KOPT-K1 (cell line): Measurements from ENCODE around the gene ECHDC3.

Source experiments
- H3K27ac ChIP-seq: fragments of 200-600 bp; sonication (generic); 2 replicates; pipeline ENCODE4 v1.5.1; 2016; ENCODE audit warnings: antibody characterized with exemption, mild to moderate bottlenecking, low read depth, low read length; ENCODE audit not compliant: poor library complexity, severe bottlenecking
- H3K36me3 ChIP-seq: fragments of 200-600 bp; sonication (generic); 2 replicates; pipeline ENCODE4 v1.5.1; 2017; ENCODE audit warnings: antibody characterized with exemption, mild to moderate bottlenecking, low read length, moderate library complexity; ENCODE audit not compliant: insufficient read depth
- H3K9me3 ChIP-seq: fragments of 200-600 bp; sonication (generic); 2 replicates; pipeline ENCODE4 v1.5.1; 2017; ENCODE audit warnings: antibody characterized with exemption, low read length, mild to moderate bottlenecking; ENCODE audit not compliant: insufficient read depth, poor library complexity, severe bottlenecking

The ECHDC3 gene

DNA sequence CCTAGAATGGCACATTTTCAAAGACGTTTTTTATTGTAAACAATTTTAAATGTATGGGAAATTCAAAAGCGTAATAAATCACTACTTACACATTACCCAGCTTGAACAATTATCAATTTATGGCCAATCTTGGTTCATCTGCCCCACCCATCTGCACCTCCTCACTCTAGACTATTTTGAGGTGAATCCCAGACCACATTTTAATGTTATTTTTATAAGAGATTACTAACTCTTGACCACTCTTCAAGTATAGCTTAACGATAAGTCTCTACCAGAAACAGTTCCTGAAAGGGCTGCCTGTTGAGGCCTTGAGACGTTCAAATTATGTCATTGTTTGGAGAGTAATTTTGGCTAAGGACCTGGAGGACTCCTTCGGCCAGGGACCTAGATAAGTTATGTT is 33.2 kb downstream of the ECHDC3 start:
- Histone ChIP-seq H3K9me3 (no peaks in the 10 kb centered on the region), H3K27ac (no peak overlapping the region), H3K36me3 (no peaks in the 10 kb centered on the region)

DNA sequence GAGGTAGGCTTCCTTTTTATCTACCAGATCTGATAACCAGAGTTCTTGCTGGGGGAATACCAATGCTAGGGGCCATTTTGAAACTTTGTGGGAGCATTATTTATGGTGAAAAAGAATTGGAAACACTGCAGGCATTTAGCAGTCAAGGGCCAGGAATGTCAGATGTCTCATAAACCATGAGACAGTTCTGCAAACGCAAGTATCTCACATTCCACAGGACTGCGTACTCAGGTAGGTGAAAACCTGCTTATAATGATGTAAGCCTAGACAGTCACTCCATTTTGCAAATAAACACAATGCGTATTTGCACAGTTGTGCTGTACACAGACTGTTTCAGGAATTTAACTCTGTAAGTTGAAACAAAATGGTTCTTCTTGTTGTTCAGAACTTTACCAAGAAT is 33.9 kb downstream of the ECHDC3 start:
- Histone ChIP-seq H3K9me3 (no peaks in the 10 kb centered on the region), H3K36me3 (no peaks in the 10 kb centered on the region), H3K27ac (no peak overlapping the region)

DNA sequence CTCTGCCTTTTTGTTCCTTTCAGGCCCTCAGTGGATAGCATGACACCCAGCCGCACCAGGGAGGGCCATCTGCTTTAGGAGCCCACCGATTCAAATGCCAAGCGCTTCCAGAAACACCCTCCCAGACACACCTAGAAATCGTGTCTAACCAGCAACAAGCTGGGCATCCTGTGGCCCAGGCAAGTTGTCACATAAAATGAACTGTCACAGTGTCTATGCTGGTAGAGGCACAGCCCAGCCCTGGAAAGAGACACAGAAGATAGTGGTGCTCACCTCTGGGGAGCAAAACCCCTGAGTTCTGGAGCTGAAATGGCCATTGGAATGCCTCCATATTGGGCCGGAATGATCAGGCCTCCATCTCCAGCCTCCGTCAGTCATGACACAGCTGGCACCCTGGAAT is 38.9 kb downstream of the ECHDC3 start:
- Histone ChIP-seq H3K9me3 (no peaks in the 10 kb centered on the region), H3K36me3 (no peaks in the 10 kb centered on the region), H3K27ac (no peak overlapping the region)

DNA sequence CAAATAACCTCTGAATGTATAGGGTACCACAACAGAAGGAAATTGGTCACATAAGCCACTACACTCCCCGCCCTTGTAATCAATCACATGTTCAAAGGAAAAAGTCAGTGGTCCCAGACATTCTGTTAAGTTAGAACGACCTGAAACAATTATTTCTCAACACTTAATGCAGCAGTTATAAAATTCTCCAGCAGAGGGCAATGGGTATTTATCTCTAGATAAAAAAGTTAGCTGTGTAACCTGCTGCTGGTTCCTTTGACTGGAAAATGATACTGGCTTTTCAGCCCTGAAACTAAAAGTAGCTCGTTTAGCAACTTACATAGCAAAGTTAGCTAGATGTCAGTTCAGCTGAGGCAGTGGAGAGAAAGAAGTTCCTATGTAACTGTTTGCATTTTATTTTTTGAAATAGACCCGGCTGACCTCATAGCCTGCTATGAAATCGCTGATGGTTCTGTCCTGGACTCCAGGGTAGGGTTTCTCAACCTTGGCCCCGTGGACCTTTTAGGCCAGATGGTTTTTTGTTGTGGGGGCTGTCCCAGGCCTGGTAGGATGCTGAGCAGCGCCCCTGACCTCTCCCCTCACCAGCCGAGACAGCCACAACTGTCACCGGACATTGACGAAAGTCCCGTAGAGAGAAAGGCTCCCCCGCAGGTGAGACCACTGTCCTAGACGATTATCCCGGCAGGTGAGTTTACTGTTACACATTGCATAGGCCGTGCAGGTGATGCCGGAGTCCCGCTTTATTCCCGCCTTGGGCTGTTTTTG is 40.8 kb downstream of the ECHDC3 start:
- H3K9me3 ChIP-seq = no peaks in the 10 kb centered on the region
- H3K27ac ChIP-seq = no peak overlapping the region
- no peaks in the 10 kb centered on the region for H3K36me3 ChIP-seq

DNA sequence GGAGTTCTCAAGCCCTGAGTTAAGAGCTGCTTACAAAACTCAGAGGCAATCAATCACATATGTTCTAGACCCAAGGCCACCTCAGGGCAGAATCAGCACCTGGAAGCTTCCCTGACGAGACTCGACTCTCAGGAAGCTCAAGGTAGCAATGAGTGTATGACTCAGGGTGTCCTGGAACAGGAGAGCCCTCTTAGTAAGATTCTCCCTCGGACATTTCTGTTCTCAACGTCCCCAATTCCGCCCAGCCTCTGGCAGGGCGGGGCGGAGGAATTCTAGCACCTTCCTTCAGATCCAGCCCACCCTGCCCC is 41.3 kb downstream of the ECHDC3 start:
- no peak overlapping the region for H3K27ac ChIP-seq
- no peaks in the 10 kb centered on the region for H3K9me3 ChIP-seq
- no peaks in the 10 kb centered on the region for H3K36me3 ChIP-seq

DNA sequence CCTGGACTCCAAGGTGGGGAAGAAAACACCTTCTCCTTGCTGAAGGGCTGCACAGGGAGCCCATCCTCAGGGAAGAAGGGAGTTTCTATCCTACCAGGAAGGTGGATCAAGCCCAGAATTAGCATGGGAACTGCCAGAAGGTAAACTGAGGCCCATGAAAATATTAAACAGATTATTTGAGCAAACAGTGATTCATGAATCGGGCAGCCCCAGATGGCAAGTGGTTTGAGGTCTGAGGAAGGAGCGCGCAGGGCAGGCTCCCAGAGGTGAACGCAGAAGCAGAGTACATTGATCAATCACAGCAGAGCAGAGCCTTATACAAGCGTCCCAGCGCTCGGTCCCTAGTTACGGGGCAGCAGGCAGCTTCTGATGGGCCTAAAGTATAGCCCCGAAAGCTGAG is 45.2 kb downstream of the ECHDC3 start:
- H3K36me3 ChIP-seq = no peaks in the 10 kb centered on the region
- H3K9me3 ChIP-seq = no peaks in the 10 kb centered on the region
- H3K27ac ChIP-seq = no peak overlapping the region

DNA sequence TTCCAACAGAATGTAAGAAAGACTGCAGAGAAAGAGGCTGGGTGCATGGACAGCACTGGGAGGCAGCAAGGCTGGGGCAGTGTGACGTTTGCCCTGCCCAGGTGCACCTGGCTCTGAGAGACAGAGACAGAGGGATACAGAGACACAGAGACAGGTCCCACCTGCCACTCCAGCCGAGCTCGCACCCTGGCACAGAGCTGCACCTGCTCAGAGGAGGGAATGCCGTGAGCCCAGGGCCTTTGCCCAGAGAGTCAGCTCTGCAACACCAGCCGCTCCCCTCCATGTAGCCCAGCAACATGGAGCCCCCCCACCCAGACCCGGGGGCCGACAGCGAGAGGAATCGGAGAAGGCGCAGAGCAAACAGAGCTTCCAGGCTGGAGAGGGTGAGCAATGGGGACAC is 45.7 kb downstream of the ECHDC3 start:
- Histone ChIP-seq H3K36me3 (no peaks in the 10 kb centered on the region), H3K27ac (no peak overlapping the region), H3K9me3 (no peaks in the 10 kb centered on the region)

DNA sequence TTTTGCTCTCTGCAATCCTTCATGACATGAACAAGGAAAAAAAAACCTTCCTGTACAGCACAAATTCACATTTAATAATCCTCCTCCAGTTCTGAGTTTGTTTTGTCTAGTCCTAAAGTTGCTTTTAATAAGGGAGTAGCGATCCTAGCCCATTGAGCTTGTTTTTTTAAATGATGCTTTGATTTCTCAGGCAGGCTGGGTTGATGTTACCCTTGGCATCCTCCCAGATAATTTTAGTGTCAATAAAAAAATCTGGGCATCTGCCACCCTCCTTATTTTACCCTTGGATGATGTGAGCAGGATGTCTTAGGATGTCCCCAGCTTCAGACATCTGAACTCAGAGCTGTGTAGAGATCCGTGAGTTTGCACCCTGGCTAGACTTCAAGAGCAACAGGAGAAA is 47.1 kb downstream of the ECHDC3 start:
- no peaks in the 10 kb centered on the region for H3K9me3 ChIP-seq
- no peak overlapping the region for H3K27ac ChIP-seq
- H3K36me3 ChIP-seq = no peaks in the 10 kb centered on the region

DNA sequence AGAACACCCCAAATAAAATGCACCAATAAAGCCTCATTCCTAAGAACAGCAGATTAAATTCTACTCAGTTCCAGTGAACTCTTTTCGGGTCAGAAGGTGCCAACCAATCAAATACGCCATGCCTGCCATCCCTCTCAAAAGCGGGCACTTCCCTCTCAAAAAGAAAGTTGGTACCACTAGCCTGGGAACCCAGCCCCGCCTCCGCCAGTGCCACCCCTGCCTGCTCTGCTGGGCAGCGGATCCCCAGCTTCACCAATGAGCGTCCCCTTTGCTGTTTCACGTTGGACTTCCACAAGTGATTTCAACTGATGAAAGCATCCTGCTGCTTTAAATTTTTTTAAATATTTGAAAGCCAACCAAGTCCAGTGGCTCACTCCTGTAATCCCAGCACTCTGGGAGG is 47.8 kb downstream of the ECHDC3 start:
- no peaks in the 10 kb centered on the region for H3K36me3 ChIP-seq
- H3K27ac ChIP-seq = no peak overlapping the region
- no peaks in the 10 kb centered on the region for H3K9me3 ChIP-seq

DNA sequence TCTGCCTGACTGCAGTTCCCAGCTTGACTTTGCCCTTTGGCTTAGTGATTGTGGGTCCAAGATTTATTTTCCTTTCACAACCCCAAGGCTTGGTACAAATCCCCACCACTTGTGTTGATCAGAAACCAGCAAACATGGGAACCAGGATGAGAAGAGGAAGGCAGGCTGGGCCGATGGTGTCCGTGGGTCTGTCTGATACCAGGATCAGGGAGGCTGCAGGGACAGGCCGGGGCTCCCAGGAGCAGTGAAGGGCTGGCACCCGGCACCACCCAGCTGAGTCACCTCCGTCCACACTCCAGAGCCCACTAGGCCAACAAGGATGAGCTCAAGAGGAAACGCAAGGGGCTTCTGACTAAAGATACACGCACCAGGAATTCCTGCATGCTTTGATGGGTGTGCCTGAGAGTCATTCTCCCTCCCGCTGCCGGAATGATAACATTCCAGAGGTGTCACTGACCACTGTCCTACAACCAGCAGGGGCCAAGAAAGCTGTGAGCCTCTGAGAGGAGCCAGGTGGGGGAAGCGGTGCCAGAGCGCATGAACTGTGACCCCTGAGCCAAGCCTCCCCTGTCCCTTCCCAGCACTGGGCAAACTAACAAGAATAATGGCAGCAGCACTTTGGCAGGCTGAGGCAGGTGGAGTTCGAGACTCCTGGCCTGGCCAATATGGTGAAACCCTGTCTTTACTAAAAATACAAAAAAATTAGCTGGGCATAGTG is 51.7 kb downstream of the ECHDC3 start:
- Histone ChIP-seq H3K27ac (no peak overlapping the region), H3K36me3 (no peaks in the 10 kb centered on the region), H3K9me3 (no peaks in the 10 kb centered on the region)

DNA sequence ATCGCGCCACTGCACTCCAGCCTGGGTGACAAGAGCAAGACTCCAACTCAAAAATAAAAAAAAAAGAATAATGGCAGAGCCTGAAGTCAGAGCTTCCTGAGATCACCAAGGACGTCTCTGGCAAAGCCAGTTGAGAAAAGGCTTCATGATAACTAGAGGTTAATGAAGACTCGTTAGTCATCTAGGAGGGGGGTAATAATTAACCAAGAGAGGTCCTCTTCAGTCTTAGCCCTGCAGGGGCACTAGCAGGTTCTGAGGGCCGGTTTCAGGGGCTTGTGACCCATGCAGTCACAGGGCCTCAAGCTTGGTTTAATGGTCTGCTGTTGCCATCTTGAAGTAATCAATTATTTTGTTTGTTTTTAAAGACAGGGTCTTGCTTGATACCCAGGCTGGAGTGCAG is 52.4 kb downstream of the ECHDC3 start:
- H3K36me3 ChIP-seq = no peaks in the 10 kb centered on the region
- H3K9me3 ChIP-seq = no peaks in the 10 kb centered on the region
- no peak overlapping the region for H3K27ac ChIP-seq

DNA sequence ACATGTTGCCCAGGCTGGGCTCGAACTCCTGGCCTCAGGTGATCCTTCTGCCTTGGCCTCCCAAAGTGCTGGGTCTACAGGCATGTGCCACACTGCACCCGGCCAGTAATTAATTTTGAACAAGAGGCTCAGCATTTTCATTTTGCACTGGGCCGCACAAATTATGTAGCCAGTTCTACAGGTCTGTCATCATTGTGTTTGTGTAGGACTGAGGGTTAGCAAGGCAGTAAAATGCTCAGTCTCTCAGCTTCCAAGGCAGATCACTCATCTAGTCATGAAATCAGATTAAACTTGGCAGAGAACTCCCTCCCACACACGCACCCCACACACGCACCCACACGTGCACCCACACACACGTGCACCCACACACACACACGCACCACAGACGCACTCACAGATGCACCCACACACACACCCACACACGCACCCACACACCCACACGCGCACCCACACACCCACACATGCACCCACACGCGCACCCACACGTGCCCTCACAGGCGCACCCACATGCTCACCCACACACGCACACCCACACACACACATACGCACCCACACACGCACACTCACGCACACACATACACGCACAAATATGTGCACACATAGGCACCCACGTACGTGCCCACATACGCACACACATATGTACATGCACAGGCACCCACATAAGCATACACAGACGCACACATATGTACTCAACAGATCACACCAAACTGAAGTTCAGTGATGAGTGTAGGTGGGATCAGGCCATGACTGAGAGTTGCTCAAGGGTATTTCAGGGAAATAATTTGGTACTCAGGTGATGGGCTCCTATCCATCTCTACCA is 53.1 kb downstream of the ECHDC3 start:
- no peaks in the 10 kb centered on the region for H3K36me3 ChIP-seq
- no peak overlapping the region for H3K27ac ChIP-seq
- no peaks in the 10 kb centered on the region for H3K9me3 ChIP-seq

DNA sequence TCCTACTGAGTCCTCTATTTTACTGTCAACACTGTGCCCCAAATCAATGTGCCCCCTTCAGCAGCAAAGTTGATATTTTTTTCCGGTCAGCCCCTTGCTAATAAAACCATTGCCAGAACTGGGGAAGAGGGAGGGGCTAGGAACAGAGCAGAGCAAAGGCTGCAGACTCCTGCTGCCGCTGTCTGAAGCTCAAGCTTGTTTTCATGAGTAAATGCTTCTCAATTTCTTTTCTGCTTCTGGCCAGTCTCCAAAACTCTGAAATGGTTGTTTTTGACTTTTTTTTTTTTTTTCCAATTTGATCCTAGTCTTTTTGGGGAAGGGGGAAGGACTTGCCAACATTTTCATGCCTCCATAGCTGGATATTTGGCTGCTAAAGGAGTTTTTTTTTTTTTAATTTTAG is 54.3 kb downstream of the ECHDC3 start:
- Histone ChIP-seq H3K9me3 (no peaks in the 10 kb centered on the region), H3K36me3 (no peaks in the 10 kb centered on the region), H3K27ac (no peak overlapping the region)

DNA sequence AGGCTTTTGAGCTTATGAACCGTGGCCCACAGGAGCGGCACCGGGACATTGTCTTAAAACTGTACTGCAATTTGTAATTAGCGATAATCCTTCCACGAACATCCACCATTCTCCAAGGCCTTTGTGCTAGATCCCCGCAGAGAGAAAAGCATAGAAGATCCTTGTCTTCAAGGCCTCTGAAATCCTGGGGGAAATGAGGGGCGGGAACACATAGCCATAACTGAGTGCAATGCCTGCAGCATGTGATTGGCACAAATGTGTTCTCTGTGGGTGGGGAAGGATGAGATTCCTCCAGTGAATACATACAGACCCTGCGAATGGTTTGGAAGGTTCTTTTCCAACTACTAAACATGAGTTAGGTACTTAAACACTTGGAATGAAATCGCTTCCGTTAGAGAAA is 55.1 kb downstream of the ECHDC3 start:
- no peaks in the 10 kb centered on the region for H3K36me3 ChIP-seq
- no peak overlapping the region for H3K27ac ChIP-seq

DNA sequence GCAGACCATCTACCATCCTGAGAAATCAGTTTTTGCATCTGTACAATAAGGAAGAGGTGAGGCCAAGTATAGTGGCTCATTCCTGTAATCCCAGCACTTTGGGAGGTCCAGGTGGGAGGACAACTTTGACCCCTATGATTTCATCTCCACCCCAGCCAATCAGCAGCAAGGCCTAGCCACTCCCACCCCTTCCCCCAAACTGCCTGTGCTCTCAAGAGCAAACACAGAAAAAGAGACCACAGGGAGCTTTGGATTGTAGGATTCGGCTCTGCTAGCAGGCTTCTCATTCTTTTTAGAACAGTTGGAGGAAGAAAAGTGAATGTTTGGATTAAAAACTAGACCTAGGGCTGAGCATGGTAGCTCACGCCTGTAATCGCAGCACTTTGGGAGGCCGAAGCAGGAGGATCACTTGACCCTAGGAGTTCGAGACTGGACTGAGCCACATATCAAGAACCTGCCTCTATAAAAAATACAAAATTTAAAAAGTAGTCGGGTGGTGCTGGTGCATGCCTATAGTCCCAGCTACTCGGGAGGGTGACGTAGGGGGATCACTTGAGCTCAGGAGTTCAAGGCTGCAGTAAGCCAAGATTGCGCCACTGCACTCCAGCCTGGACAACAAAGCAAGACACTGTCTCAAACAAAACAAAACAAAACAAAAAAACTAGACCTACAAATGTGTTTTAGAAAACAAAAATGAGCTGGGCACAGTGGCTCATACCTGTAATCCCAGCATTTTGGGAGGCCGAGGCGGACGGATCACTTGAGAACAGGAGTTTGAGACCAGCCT is 55.9 kb downstream of the ECHDC3 start:
- H3K27ac ChIP-seq = no peak overlapping the region
- no peaks in the 10 kb centered on the region for H3K36me3 ChIP-seq
- H3K9me3 ChIP-seq = no peaks in the 10 kb centered on the region

More for the DNA sequence above, 55.1 kb downstream of the ECHDC3 start:
- no peaks in the 10 kb centered on the region for H3K9me3 ChIP-seq
